Measurements from ENCODE around the gene RUSC1. TPM values are rescaled to one million over a fixed set of nuclear protein-coding genes. Genes with fewer than 3 reads are reported as not detected.

The RUSC1 gene
- polyA plus RNA-seq, 1 of the 3 experiments (the other 2 are of a cell fraction): 49.9 TPM

DNA sequence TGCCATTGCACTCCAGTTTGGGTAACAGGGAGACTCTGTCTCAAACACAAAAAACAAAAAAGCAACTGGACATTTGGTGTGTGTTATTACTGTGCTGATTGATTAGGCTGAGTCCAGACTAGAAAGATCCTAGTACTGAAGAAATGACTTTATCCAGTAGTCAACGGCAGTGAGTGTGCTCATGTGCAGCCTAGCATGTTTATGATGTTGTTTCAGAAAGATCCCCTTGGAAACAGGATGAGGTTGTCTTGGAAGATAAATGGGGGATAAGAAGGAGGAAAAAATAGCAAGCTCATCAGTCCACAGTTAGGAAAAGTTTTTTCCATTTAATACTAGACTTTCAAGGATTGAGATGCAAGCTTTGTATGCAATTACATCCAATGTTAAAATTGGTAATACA is 14.3 kb downstream of the RUSC1 start:
- Histone ChIP-seq H3K79me2 (ENCODE audit: insufficient read depth) (no peaks in the 10 kb centered on the region), H3K9ac (no peak overlapping the region), H3K4me3 (ENCODE audit: low read depth in 2 of 2, low read length in 1 of 2) (no peak overlapping the region), H3K4me1 (ENCODE audit: control insufficient read depth in 1 of 2, insufficient read depth in 2 of 2, low read depth in 1 of 2, low read length in 1 of 2) (no peaks in the 10 kb centered on the region), H3K36me3 (replicated peaks in 1 of 2; ENCODE audit: control insufficient read depth in 1 of 2, insufficient read depth in 2 of 2, low read length in 1 of 2) (peaks cover 61% of the 10 kb centered on the region in 2 experiments), H4K20me1 (ENCODE audit: insufficient read depth) (no peaks in the 10 kb centered on the region), H3K27ac (ENCODE audit: low read depth in 2 of 2, low read length in 1 of 2) (no peak overlapping the region), H3K27me3 (ENCODE audit: insufficient read depth) (no peaks in the 10 kb centered on the region), H3K9me2 (no peaks in the 10 kb centered on the region), H3F3A (replicated peaks; ENCODE audit: insufficient read depth) (peaks cover 28% of the 10 kb centered on the region), H3K4me2 (no peak overlapping the region), H3K9me3 (no peaks in the 10 kb centered on the region), H2AFZ (ENCODE audit: low read depth) (no peak overlapping the region)
- no peak for DNase-seq
- ChIA-PET POLR2A (interaction anchor here (0.6 kb wide), 1 partner anchor 35 kb away, joined by 3 read pairs; no protein-coding TSS in a partner anchor), CTCF (interaction anchor here (1.1 to 3.0 kb wide), 4 partner anchors 9 to 84 kb away, joined by 5 to 19 read pairs (median 6); no protein-coding TSS in a partner anchor)
- TF ChIP-seq GABPA (IDR thresholded peaks at IDR 0.05; ENCODE audit: low read depth) (no peak), ELF1 (IDR thresholded peaks at IDR 0.05) (no peak), FOXJ3 (CRISPR knock-in tag; IDR thresholded peaks at IDR 0.05) (no peak), JUND (IDR thresholded peaks at IDR 0.05) (no peak), RAD21 (IDR thresholded peaks at IDR 0.05; ENCODE audit: low read length) (no peak), TAF1 (IDR thresholded peaks at IDR 0.05; ENCODE audit: borderline replicate concordance, low read depth, low read length) (no peak), NFIC (IDR thresholded peaks at IDR 0.05; ENCODE audit: borderline replicate concordance) (no peak), TCF12 (IDR thresholded peaks at IDR 0.05) (no peak), SIN3A (IDR thresholded peaks at IDR 0.05; ENCODE audit: borderline replicate concordance, low read depth, low read length) (no peak), FOXM1 (IDR thresholded peaks at IDR 0.05; ENCODE audit: low read depth) (no peak), NRF1 (IDR thresholded peaks at IDR 0.05; ENCODE audit: low read depth, low read length) (no peak)
- TF ChIP-seq, protein P1, sequence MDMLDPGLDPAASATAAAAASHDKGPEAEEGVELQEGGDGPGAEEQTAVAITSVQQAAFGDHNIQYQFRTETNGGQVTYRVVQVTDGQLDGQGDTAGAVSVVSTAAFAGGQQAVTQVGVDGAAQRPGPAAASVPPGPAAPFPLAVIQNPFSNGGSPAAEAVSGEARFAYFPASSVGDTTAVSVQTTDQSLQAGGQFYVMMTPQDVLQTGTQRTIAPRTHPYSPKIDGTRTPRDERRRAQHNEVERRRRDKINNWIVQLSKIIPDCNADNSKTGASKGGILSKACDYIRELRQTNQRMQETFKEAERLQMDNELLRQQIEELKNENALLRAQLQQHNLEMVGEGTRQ (IDR thresholded peaks at IDR 0.05; ENCODE audit: borderline replicate concordance, low read depth, low read length): no peak
- TF ChIP-seq, protein P2, sequence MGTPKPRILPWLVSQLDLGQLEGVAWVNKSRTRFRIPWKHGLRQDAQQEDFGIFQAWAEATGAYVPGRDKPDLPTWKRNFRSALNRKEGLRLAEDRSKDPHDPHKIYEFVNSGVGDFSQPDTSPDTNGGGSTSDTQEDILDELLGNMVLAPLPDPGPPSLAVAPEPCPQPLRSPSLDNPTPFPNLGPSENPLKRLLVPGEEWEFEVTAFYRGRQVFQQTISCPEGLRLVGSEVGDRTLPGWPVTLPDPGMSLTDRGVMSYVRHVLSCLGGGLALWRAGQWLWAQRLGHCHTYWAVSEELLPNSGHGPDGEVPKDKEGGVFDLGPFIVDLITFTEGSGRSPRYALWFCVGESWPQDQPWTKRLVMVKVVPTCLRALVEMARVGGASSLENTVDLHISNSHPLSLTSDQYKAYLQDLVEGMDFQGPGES (IDR thresholded peaks at IDR 0.05; ENCODE audit: low read depth, low read length): no peak
- TF ChIP-seq, protein P3, sequence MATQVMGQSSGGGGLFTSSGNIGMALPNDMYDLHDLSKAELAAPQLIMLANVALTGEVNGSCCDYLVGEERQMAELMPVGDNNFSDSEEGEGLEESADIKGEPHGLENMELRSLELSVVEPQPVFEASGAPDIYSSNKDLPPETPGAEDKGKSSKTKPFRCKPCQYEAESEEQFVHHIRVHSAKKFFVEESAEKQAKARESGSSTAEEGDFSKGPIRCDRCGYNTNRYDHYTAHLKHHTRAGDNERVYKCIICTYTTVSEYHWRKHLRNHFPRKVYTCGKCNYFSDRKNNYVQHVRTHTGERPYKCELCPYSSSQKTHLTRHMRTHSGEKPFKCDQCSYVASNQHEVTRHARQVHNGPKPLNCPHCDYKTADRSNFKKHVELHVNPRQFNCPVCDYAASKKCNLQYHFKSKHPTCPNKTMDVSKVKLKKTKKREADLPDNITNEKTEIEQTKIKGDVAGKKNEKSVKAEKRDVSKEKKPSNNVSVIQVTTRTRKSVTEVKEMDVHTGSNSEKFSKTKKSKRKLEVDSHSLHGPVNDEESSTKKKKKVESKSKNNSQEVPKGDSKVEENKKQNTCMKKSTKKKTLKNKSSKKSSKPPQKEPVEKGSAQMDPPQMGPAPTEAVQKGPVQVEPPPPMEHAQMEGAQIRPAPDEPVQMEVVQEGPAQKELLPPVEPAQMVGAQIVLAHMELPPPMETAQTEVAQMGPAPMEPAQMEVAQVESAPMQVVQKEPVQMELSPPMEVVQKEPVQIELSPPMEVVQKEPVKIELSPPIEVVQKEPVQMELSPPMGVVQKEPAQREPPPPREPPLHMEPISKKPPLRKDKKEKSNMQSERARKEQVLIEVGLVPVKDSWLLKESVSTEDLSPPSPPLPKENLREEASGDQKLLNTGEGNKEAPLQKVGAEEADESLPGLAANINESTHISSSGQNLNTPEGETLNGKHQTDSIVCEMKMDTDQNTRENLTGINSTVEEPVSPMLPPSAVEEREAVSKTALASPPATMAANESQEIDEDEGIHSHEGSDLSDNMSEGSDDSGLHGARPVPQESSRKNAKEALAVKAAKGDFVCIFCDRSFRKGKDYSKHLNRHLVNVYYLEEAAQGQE (IDR thresholded peaks at IDR 0.05; ENCODE audit: low read depth, low read length): no peak
- TF ChIP-seq, protein P4, sequence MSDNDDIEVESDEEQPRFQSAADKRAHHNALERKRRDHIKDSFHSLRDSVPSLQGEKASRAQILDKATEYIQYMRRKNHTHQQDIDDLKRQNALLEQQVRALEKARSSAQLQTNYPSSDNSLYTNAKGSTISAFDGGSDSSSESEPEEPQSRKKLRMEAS (IDR thresholded peaks at IDR 0.05; ENCODE audit: low read depth): no peak
- 93% methylated on average over 1 of the region's 1 CpG for WGBS (ENCODE audit: low lambda C conversion rate)

Data from SK-N-SH (cell line).